ENCODE data around the gene PTPRT.

- TF ChIP-seq CTCF (IDR thresholded peaks at IDR 0.05) (no peak), ZFX (IDR thresholded peaks at IDR 0.05; ENCODE audit: borderline replicate concordance) (no peak)
Observed at GRCh38 chr20:42097741-42098140, 1092.0 kb downstream of the PTPRT start.

Data from 22Rv1 (cell line).